SH-SY5Y (cell line): ENCODE data around the gene FRA10AC1.

Experiments used
- GATA2 ChIP-seq: IDR thresholded peaks from 2 replicates; pipeline ENCODE4 v1.6.1; 2011; ENCODE audit warnings: mild to moderate bottlenecking, low read depth, low read length
- GATA3 ChIP-seq: IDR thresholded peaks from 2 replicates; pipeline ENCODE4 v1.6.1; 2011; ENCODE audit warnings: low read depth, mild to moderate bottlenecking, low read length, moderate library complexity

- TF ChIP-seq GATA3 (no peak), GATA2 (no peak)
These were observed 17.5 kb upstream of the FRA10AC1 start for GRCh38 chr10:93719901-93720300.
